ENCODE results near the gene DCST1. TPM values are rescaled to one million over a fixed set of nuclear protein-coding genes. Genes with fewer than 3 reads are reported as not detected.

The DCST1 gene
- total and polyA plus RNA-seq, 2 of the 13 experiments (the other 11 are each of a cell fraction or from before 2014, with no cell fraction given): 0.04 TPM; not detected in 1

- TF ChIP-seq, protein P1, sequence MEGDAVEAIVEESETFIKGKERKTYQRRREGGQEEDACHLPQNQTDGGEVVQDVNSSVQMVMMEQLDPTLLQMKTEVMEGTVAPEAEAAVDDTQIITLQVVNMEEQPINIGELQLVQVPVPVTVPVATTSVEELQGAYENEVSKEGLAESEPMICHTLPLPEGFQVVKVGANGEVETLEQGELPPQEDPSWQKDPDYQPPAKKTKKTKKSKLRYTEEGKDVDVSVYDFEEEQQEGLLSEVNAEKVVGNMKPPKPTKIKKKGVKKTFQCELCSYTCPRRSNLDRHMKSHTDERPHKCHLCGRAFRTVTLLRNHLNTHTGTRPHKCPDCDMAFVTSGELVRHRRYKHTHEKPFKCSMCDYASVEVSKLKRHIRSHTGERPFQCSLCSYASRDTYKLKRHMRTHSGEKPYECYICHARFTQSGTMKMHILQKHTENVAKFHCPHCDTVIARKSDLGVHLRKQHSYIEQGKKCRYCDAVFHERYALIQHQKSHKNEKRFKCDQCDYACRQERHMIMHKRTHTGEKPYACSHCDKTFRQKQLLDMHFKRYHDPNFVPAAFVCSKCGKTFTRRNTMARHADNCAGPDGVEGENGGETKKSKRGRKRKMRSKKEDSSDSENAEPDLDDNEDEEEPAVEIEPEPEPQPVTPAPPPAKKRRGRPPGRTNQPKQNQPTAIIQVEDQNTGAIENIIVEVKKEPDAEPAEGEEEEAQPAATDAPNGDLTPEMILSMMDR (CRISPR knock-in tag; IDR thresholded peaks at IDR 0.05): peak; percentile 27; the same call in 1 of the 2 replicates
- TF ChIP-seq RFXANK (CRISPR knock-in tag; IDR thresholded peaks at IDR 0.05): no peak
- TF ChIP-seq PAXIP1 (CRISPR knock-in tag; conservative IDR thresholded peaks at IDR 0.05): peak; percentile 72
- no peak for TF ChIP-seq E2F2 (CRISPR knock-in tag; IDR thresholded peaks at IDR 0.05; ENCODE audit: borderline replicate concordance)
- no peak for TF ChIP-seq IRF1 (CRISPR knock-in tag; IDR thresholded peaks at IDR 0.05; ENCODE audit: low read depth)
- TF ChIP-seq MED8 (CRISPR knock-in tag; IDR thresholded peaks at IDR 0.05; ENCODE audit: insufficient replicate concordance): no peak
- TF ChIP-seq ATF2 (CRISPR knock-in tag; IDR thresholded peaks at IDR 0.05): no peak
- TF ChIP-seq ZKSCAN5 (CRISPR knock-in tag; IDR thresholded peaks at IDR 0.05): no peak
- TF ChIP-seq ZNF704 (CRISPR knock-in tag; IDR thresholded peaks at IDR 0.05; ENCODE audit: borderline replicate concordance): no peak
- no peak for TF ChIP-seq MIER2 (CRISPR knock-in tag; IDR thresholded peaks at IDR 0.05)
- TF ChIP-seq, protein P2, sequence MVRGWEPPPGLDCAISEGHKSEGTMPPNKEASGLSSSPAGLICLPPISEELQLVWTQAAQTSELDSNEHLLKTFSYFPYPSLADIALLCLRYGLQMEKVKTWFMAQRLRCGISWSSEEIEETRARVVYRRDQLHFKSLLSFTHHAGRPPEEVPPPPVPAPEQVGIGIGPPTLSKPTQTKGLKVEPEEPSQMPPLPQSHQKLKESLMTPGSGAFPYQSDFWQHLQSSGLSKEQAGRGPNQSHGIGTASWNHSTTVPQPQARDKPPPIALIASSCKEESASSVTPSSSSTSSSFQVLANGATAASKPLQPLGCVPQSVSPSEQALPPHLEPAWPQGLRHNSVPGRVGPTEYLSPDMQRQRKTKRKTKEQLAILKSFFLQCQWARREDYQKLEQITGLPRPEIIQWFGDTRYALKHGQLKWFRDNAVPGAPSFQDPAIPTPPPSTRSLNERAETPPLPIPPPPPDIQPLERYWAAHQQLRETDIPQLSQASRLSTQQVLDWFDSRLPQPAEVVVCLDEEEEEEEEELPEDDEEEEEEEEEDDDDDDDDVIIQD (CRISPR knock-in tag; IDR thresholded peaks at IDR 0.05; ENCODE audit: low read depth): no peak
- TF ChIP-seq MYNN (CRISPR knock-in tag; IDR thresholded peaks at IDR 0.05; ENCODE audit: low read depth): no peak
- TF ChIP-seq NBN (conservative IDR thresholded peaks at IDR 0.05): no peak
- TF ChIP-seq KLF13 (CRISPR knock-in tag; IDR thresholded peaks at IDR 0.05): no peak
Observed at GRCh38 chr1:154999571-155000410, 33.8 kb upstream of the DCST1 start (continued).
